Smooth muscle cell (in vitro differentiated cells): Measurements from ENCODE around the gene RRM2. TPM values are rescaled to one million over a fixed set of nuclear protein-coding genes. Genes with fewer than 3 reads are reported as not detected.

ENCODE experiments used
- DNase-seq: peaks from one replicate; lab custom pipeline; 2025; ENCODE audit not compliant: unreplicated experiment; lab: John Stamatoyannopoulos, UW
- H2AFZ ChIP-seq: fragments of 200-600 bp; sonication (generic); 2 replicates; pipeline ENCODE4 v1.6.0; 2016; ENCODE audit warnings: antibody characterized with exemption, low read depth, mild to moderate bottlenecking
- H3F3A ChIP-seq: fragments of 200-600 bp; sonication (generic); 2 replicates; pipeline ENCODE4 v1.6.0; 2017; ENCODE audit warnings: antibody characterized with exemption, low read depth
- H3K27ac ChIP-seq: fragments of 200-600 bp; sonication (generic); 2 replicates; pipeline ENCODE4 v1.5.1; 2016; ENCODE audit warnings: low read depth, mild to moderate bottlenecking
- H3K27me3 ChIP-seq: fragments of 200-600 bp; sonication (generic); 2 replicates; pipeline ENCODE4 v1.6.1; 2016; ENCODE audit warnings: low read depth, mild to moderate bottlenecking
- H3K36me3 ChIP-seq: fragments of 200-600 bp; sonication (generic); 2 replicates; pipeline ENCODE4 v1.5.1; 2016; ENCODE audit warnings: low read depth
- H3K4me1 ChIP-seq: fragments of 200-600 bp; sonication (generic); 2 replicates; pipeline ENCODE4 v1.5.1; 2016; ENCODE audit warnings: low read depth
- H3K4me2 ChIP-seq: fragments of 200-600 bp; sonication (generic); 2 replicates; pipeline ENCODE4 v1.6.0; 2016; ENCODE audit warnings: mild to moderate bottlenecking
- H3K4me3 ChIP-seq: fragments of 200-600 bp; sonication (generic); 2 replicates; pipeline ENCODE4 v1.5.1; 2016; ENCODE audit warnings: mild to moderate bottlenecking
- H3K79me2 ChIP-seq: fragments of 200-600 bp; sonication (generic); 2 replicates; pipeline ENCODE4 v1.6.0; 2016; ENCODE audit warnings: low read depth, mild to moderate bottlenecking
- H3K9ac ChIP-seq: fragments of 200-600 bp; sonication (generic); 2 replicates; pipeline ENCODE4 v1.6.0; 2016; ENCODE audit warnings: low read depth
- H3K9me3 ChIP-seq: fragments of 200-600 bp; sonication (generic); replicated peaks from 2 replicates; pipeline ENCODE4 v1.5.1; 2016; ENCODE audit warnings: low read depth
- H4K20me1 ChIP-seq: fragments of 200-600 bp; sonication (generic); 2 replicates; pipeline ENCODE4 v1.6.0; 2016; ENCODE audit warnings: low read depth
- CTCF ChIP-seq: fragments of 200-600 bp; sonication (generic); IDR thresholded peaks from 2 replicates; pipeline ENCODE4 v1.5.1; 2017; ENCODE audit warnings: borderline replicate concordance, mild to moderate bottlenecking, antibody characterized with exemption; ENCODE audit not compliant: insufficient read depth, poor library complexity, severe bottlenecking
- WGBS: methylation state at CpG from one replicate; pipeline ENCODE4 v1.1.7; 2016; ENCODE audit warnings: low lambda C conversion rate; 5-methylcytosine and 5-hydroxymethylcytosine counted together
- polyA plus RNA-seq: library from polyadenylated mRNA; unstranded; fragments of >200 nt; fragmentation: Nextera tagmentation; extraction: Ambion mirVana; gene quantifications from 2 replicates; pipeline ENCODE4 v1.2.1, GENCODE V29; 2016
- small RNA-seq: library from RNA; depleted of rRNA; stranded (forward); fragments of <200 nt; gene quantifications from one replicate; pipeline ENCODE3, GENCODE V24; 2014
- total RNA-seq: library from RNA; depleted of rRNA; stranded (reverse); fragments of >200 nt; gene quantifications from 2 replicates; pipeline ENCODE4 v1.2.3, GENCODE V29; 2014

Gene RRM2
- total and polyA plus RNA-seq, 2 experiments from 2014 or later = 22.7 to 102 TPM

- H3K9ac ChIP-seq = no peak overlapping the region
- WGBS = 93% methylated on average over 7 of the region's 7 CpGs
- no peak overlapping the region for H2AFZ ChIP-seq
- H3F3A ChIP-seq = no peaks in the 10 kb centered on the region
- no peaks in the 10 kb centered on the region for H3K27me3 ChIP-seq
- H3K79me2 ChIP-seq = no peaks in the 10 kb centered on the region
- H3K36me3 ChIP-seq = no peaks in the 10 kb centered on the region
- DNase-seq = no peak
- H3K27ac ChIP-seq = no peak overlapping the region
- H3K4me2 ChIP-seq = no peak overlapping the region
- H4K20me1 ChIP-seq = no peaks in the 10 kb centered on the region
- no peak overlapping the region for H3K4me3 ChIP-seq
- TF ChIP-seq CTCF = no peak
- no peaks in the 10 kb centered on the region for H3K4me1 ChIP-seq
- H3K9me3 ChIP-seq = no peaks in the 10 kb centered on the region
Observed at GRCh38 chr2:10180229-10180628, 57.7 kb downstream of the RRM2 start.

Small RNAs within 50 kb of the gene (small RNA-seq; reads per million reads assigned to genes)
- gene RF00410 = not detected
- not detected for gene RF00568

Other genes with a start within 250 kb of the RRM2 start
- 21.4 and 26.8 TPM in 2 replicates for gene GRHL1, start 171.0 kb upstream of the RRM2 start, total RNA-seq
- 2.0 and 7.9 TPM in 2 replicates for gene GRHL1, start 171.0 kb upstream of the RRM2 start, polyA plus RNA-seq
- 12.7 and 15.3 TPM in 2 replicates for gene KLF11, start 79.2 kb upstream of the RRM2 start, total RNA-seq
- gene KLF11, start 79.2 kb upstream of the RRM2 start, polyA plus RNA-seq = 9.9 and 11.7 TPM in 2 replicates
- 2.3 and 3.9 TPM in 2 replicates for gene CYS1, start 42.3 kb upstream of the RRM2 start, total RNA-seq
- gene CYS1, start 42.3 kb upstream of the RRM2 start, polyA plus RNA-seq = 9.9 and 11.5 TPM in 2 replicates
- 7.0 and 11.7 TPM in 2 replicates for gene HPCAL1, start 180.2 kb downstream of the RRM2 start, total RNA-seq
- gene HPCAL1, start 180.2 kb downstream of the RRM2 start, polyA plus RNA-seq = 15.8 and 18.6 TPM in 2 replicates